C4-2B (cell line): ENCODE data around the gene TMEM52B.

ENCODE experiments used
- ZFX ChIP-seq: fragments of 450-650 bp; IDR thresholded peaks from 2 replicates; pipeline ENCODE4 v1.6.1; 2017
- TF ChIP-seq, protein P1 (sequence below): fragments of 450-650 bp; conservative IDR thresholded peaks from 2 replicates; pipeline ENCODE4 v1.5.1; 2017; ENCODE audit warnings: mild to moderate bottlenecking

DNA sequence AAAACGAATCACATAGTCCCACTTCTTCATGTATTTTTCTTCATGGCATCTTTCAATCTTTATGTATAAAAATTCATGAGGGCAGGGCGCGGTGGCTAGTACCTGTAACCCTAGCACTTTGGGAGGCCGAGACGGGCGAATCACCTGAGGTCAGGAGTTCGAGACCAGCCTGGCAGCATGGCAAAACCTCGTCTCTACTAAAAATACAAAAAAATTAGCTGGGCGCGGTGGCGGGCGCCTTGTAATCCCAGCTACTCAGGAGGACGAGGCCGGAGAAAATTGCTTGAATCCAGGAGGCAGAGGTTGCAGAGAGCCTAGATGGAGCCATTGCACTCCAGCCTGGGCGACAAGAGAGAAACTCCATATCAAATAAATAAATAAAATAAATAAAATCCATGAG is 31.4 kb downstream of the TMEM52B start:
- no peak for TF ChIP-seq ZFX
- TF ChIP-seq, protein P1, sequence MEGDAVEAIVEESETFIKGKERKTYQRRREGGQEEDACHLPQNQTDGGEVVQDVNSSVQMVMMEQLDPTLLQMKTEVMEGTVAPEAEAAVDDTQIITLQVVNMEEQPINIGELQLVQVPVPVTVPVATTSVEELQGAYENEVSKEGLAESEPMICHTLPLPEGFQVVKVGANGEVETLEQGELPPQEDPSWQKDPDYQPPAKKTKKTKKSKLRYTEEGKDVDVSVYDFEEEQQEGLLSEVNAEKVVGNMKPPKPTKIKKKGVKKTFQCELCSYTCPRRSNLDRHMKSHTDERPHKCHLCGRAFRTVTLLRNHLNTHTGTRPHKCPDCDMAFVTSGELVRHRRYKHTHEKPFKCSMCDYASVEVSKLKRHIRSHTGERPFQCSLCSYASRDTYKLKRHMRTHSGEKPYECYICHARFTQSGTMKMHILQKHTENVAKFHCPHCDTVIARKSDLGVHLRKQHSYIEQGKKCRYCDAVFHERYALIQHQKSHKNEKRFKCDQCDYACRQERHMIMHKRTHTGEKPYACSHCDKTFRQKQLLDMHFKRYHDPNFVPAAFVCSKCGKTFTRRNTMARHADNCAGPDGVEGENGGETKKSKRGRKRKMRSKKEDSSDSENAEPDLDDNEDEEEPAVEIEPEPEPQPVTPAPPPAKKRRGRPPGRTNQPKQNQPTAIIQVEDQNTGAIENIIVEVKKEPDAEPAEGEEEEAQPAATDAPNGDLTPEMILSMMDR = no peak
